ENCODE data around the gene OR14I1.
"Not testable (repeated sequence)": the region's sequence is repeated elsewhere in the genome, so short reads cannot be mapped to it uniquely, and the experiment has no call there.

The OR14I1 gene

DNA sequence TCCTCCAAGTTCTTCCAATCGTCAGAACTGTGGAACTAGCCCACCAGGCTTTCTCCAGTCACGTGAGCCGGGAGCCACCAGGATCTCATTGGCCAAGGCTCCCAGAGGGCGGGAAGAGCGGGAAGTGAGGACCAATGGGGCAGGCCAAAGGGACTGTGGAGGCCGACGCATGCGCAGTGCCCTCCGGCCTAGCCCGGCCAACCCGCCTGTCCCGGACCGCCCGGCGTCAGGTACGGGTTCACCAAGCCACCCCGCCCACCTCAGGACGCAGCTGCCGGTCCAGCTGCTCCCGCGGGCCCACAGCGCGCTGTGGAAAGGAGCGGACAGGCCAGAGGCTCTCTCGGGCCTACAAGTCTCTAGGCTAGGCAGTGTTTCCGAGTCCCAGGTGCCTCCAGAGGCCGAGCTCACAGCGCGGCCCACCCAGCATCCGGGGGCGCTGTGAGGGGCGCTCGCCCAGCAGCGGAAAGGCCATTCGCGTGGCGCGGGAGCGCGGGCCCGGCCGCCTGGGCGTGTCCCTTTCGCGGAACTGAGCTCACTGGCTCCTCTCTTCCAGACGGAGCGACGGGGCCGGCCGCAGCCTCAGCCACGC is 10.9 kb downstream of the OR14I1 start:
- DNase-seq, result no peak

DNA sequence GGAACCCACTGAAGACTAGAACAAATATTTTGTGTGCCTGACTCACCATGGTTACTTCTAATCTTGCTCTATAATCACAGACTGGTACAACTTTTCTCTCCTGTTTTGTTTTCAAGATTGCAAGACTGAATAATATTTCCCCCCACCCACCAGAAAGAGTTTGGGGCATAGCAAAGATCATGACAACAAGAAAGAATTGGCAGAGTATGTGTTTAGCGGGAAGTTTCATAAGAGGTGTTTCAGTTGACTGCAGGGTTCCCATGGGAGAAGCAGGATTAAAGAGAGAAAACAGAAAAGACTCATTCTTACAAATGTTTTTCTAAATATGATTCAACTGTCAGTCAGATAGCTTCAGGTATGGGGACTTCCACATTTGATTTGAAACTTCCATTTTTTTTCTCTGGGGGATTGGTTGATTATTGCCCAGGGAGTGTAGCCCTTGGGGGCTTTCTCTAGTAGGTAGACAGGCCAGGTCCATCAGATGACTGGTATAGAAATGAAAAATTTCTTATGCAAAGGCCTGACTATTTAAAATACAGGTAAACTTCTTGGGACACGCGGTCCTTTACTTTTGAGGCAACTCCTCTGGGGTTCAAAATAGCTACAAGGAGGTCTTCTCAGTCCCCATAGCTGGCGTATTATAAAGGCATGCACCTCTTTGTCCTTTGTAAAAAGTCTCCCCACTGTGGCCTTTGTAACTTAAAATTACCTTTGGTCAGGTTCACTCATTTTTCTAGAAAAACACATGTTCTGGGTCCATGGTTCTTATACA is 13.9 kb downstream of the OR14I1 start:
- no peak for DNase-seq
- in situ Hi-C loops (cut with MboI; ENCODE audit: low pct_unique_long_range_greater_than_20kb, low sequenced_read_pairs), result no loop called here

More for the DNA sequence above, 10.9 kb downstream of the OR14I1 start:
- in situ Hi-C loops (cut with MboI; ENCODE audit: low pct_unique_long_range_greater_than_20kb, low sequenced_read_pairs), result no loop called here

DNA sequence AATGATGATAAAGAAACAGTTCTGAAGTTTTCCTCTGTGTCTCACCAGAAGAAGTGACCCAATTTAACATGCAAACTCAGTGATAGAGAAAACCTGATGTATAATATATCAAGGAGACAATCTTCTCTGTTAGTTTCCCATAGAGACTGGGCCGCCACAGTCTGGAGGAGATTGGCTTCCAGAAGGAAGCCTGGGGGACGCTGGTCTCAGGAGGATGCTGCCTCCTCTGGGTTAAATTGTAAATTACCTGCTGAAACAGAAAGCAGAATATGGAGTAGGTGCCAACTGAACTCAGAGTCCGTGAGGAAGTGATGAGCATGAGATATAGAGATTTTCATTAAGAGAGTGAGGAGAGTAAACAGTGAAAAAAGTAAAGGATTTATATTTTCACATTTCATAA is 15.8 kb downstream of the OR14I1 start:
- in situ Hi-C loops (cut with MboI; ENCODE audit: low pct_unique_long_range_greater_than_20kb, low sequenced_read_pairs), result no loop called here
- DNase-seq, result peak; percentile 49

DNA sequence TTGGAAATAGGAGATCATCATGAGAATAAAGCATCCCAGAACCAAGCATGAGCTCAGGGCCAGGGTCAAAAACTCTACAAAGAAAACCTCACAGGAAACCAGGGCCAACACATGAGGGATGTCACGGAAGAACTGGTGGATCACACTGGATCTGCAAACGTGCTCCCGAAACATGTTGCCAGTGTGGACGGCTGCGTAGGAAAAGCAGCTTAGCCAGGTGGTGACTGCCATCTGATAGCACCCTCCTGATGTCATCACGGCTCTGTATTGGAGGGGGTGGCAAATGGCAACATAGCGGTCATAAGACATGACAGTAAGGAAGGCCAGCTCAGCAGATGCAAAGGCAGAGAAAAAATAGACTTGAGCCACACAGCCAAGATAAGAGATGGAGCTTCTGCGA is 20.9 kb downstream of the OR14I1 start:
- in situ Hi-C loops (cut with MboI; ENCODE audit: low pct_unique_long_range_greater_than_20kb, low sequenced_read_pairs), result no loop called here
- DNase-seq, result no peak

DNA sequence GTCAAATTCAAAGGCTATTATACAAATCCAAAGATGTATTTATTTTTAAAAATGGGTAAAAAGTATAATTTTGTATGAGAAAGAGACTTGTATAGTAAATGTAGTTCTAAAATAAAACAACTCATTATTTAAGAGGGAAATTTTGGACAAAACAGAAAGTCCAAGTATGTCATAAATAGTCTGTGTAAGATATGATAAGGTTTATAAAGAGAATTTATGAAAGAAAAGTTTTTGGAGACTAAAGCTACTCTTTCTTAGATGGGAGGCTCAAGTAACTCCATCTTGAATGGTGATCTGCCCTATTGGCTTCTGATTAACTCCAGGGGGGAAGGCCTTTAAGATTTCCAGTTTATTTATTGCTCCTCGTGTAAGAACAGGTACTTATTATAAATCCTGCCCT is 32.6 kb downstream of the OR14I1 start:
- in situ Hi-C loops (cut with MboI; ENCODE audit: low pct_unique_long_range_greater_than_20kb, low sequenced_read_pairs), result no loop called here
- peak; percentile 32 for DNase-seq

DNA sequence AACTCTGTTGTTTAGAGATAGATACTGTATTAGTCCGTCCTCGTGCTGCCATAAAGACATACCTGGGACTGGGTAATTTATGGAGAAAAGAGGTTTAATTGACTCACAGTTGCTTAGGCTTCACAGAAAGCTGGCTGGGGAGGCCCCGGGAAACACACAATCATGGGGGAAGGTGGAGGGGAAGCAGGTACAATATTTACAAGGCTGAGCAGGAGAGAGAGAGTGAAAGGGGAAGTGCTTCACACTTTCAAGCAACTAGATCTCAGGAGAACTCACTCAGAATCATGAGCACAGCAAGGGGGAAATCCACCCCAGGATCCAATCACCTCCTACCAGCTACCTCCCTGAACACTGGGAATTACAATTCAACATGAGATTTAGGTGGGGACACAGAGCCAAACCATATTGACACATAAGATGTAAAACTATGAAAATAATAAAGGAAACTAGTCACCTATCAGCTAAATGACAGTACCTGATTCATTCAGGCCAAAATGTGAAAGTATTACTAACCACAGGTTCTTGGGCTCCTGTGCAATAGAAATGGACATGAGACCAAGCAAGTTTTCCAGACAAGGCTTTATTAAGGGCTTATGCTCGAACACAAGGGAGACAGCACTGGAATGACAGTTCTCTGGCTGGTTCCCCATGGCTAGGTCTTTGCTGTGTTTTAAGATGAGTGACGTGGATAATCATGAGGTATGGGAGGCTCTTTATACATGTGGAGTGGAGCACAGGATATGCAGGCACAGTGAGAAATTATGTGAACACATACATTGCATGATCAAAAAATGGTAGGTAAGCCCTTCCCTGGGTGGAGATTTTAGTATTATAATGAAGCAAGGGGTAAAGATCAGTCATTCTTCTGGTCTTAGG is 38.9 kb downstream of the OR14I1 start:
- in situ Hi-C loops (cut with MboI; ENCODE audit: low pct_unique_long_range_greater_than_20kb, low sequenced_read_pairs), result not testable (repeated sequence)
- DNase-seq, result peak; percentile 20

DNA sequence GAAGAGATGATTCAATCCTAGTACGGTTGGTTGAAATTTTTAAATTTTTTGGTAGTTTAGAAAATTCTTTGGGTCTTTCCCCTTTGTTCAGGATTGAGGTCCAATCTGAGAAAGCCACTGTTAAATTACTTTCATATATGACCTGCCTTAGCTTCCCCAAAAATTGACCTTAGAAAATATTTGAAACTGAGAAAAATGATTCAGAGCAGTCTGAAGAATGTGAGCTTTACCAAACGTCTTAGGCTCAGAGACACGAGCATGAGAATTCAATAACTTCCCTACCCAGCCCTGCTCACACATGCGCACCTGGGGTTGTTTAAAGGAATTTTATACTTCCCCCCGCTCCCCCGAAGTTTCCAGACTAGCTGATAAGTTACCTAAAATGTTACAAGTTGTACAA is 45.8 kb downstream of the OR14I1 start:
- DNase-seq; in situ Hi-C loops (cut with MboI; ENCODE audit: low pct_unique_long_range_greater_than_20kb, low sequenced_read_pairs): not testable (repeated sequence)

DNA sequence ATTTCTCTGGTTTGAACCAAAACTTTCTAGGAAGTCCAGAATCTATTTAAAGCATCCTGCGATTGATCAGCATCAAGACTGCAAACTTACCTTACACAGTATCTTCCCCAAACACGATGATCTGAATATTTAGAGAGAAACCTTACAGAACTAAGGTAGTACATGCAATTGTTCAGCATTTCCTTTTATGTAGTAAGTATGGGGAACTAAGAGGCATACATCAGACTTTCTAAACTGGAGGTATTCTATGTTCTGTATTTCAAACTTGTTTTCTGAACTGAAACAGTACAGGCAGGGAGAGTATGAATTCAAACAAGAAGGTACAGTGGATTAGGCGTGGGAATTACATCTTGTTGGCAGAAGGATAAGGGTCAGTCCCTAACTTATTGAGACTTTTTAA is 47.2 kb downstream of the OR14I1 start, which contains the start of gene OR2T27:
TSS of gene OR2T27 (minus strand) at position 175 of the 400 bp plus-strand sequence. CDS start 4,644 bp downstream, outside the sequence.
- DNase-seq; in situ Hi-C loops (cut with MboI; ENCODE audit: low pct_unique_long_range_greater_than_20kb, low sequenced_read_pairs): not testable (repeated sequence)
